Measurements from ENCODE around the gene ISG20.

Gene ISG20

GRCh38 chr15:88638626-88639372, at the start of gene ISG20:
TSS of gene ISG20 (plus strand) at chr15:88639016. CDS start at chr15:88639367, 351 bp downstream.
- DNase-seq, result peak; percentile 95 to 97

GRCh38 chr15:88590759-88591158, 48.1 kb upstream of the ISG20 start:
- DNase-seq, result no peak

GRCh38 chr15:88591384-88591783, 47.4 kb upstream of the ISG20 start:
- no peak for DNase-seq

GRCh38 chr15:88603885-88604284, 34.9 kb upstream of the ISG20 start:
- no peak for DNase-seq

GRCh38 chr15:88604381-88605188, 34.2 kb upstream of the ISG20 start:
- no peak for DNase-seq

- DNase-seq, result peak in 1 of 2 donors; percentile 33
Observed at GRCh38 chr15:88605189-88606069, 33.4 kb upstream of the ISG20 start.

- no peak for DNase-seq
Observed at GRCh38 chr15:88606070-88606794, 32.6 kb upstream of the ISG20 start.

GRCh38 chr15:88607951-88608350, 30.9 kb upstream of the ISG20 start:
- DNase-seq, result no peak

GRCh38 chr15:88608607-88609181, 30.1 kb upstream of the ISG20 start:
- DNase-seq, result no peak

GRCh38 chr15:88609344-88610090, 29.3 kb upstream of the ISG20 start:
- no peak for DNase-seq

GRCh38 chr15:88610701-88611231, 28.1 kb upstream of the ISG20 start:
- DNase-seq, result no peak

- DNase-seq, result no peak
Observed at GRCh38 chr15:88612186-88612796, 26.5 kb upstream of the ISG20 start.

GRCh38 chr15:88613074-88613944, 25.5 kb upstream of the ISG20 start:
- no peak for DNase-seq

GRCh38 chr15:88615303-88616107, 23.3 kb upstream of the ISG20 start:
- no peak for DNase-seq

- DNase-seq, result no peak
Observed at GRCh38 chr15:88616240-88616639, 22.6 kb upstream of the ISG20 start.

GRCh38 chr15:88617031-88617722, 21.6 kb upstream of the ISG20 start:
- DNase-seq, result no peak

- no peak for DNase-seq
Observed at GRCh38 chr15:88617790-88618189, 21.0 kb upstream of the ISG20 start.

- no peak for DNase-seq
Observed at GRCh38 chr15:88618686-88619085, 20.1 kb upstream of the ISG20 start.
